Loucy (cell line): ENCODE results near the gene SEC11A.
"Not testable (repeated sequence)": the region's sequence is repeated elsewhere in the genome, so short reads cannot be mapped to it uniquely, and the experiment has no call there.

ENCODE experiments used
- H2AFZ ChIP-seq: fragments of 200-600 bp; sonication (generic); 2 replicates; pipeline ENCODE4 v1.6.0; 2016; ENCODE audit warnings: antibody characterized with exemption, mild to moderate bottlenecking, low read length, moderate library complexity
- H3F3A ChIP-seq: fragments of 200-600 bp; 2 replicates; pipeline ENCODE4 v1.6.0; 2016; ENCODE audit warnings: antibody characterized with exemption, low read depth, mild to moderate bottlenecking
- H3K27me3 ChIP-seq: fragments of 200-600 bp; sonication (generic); 2 replicates; pipeline ENCODE4 v1.6.1; 2014; ENCODE audit warnings: low read length, mild to moderate bottlenecking; ENCODE audit not compliant: insufficient read depth, poor library complexity, severe bottlenecking
- H3K36me3 ChIP-seq: fragments of 200-600 bp; sonication (generic); 2 replicates; pipeline ENCODE4 v1.6.1; 2016; ENCODE audit warnings: low read length; ENCODE audit not compliant: insufficient read depth
- H3K4me1 ChIP-seq: fragments of 200-600 bp; sonication (generic); 2 replicates; pipeline ENCODE4 v1.5.1; 2014; ENCODE audit warnings: low read length, mild to moderate bottlenecking; ENCODE audit not compliant: insufficient read depth, poor library complexity, severe bottlenecking
- H3K4me2 ChIP-seq: fragments of 200-600 bp; sonication (generic); 2 replicates; pipeline ENCODE4 v1.6.0; 2014; ENCODE audit warnings: antibody characterized with exemption, low read length, low read depth, mild to moderate bottlenecking; ENCODE audit not compliant: poor library complexity, severe bottlenecking
- H3K4me3 ChIP-seq: fragments of 200-600 bp; sonication (generic); 2 replicates; pipeline ENCODE4 v1.5.1; 2014; ENCODE audit warnings: low read length, mild to moderate bottlenecking, mixed read lengths; ENCODE audit not compliant: poor library complexity, severe bottlenecking
- H3K79me2 ChIP-seq: fragments of 200-600 bp; sonication (generic); 2 replicates; pipeline ENCODE4 v1.6.1; 2014; ENCODE audit warnings: low read length; ENCODE audit not compliant: insufficient read depth
- H3K9ac ChIP-seq: fragments of 200-600 bp; sonication (generic); 2 replicates; pipeline ENCODE4 v1.6.0; 2014; ENCODE audit warnings: mild to moderate bottlenecking, low read depth, low read length, moderate library complexity; ENCODE audit not compliant: poor library complexity, severe bottlenecking
- H3K9me2 ChIP-seq: fragments of 200-600 bp; sonication (generic); replicated peaks from 2 replicates; pipeline ENCODE4 v1.6.1; 2016; ENCODE audit warnings: low read depth, low read length, mixed read lengths
- H3K9me3 ChIP-seq: fragments of 200-600 bp; sonication (generic); 2 replicates; pipeline ENCODE4 v1.6.1; 2014; ENCODE audit warnings: mild to moderate bottlenecking, antibody characterized with exemption, low read length, low read depth; ENCODE audit not compliant: insufficient read depth
- H4K20me1 ChIP-seq: fragments of 200-600 bp; sonication (generic); 2 replicates; pipeline ENCODE4 v1.6.0; 2014; ENCODE audit warnings: antibody characterized with exemption, low read length, mild to moderate bottlenecking; ENCODE audit not compliant: insufficient read depth, poor library complexity, severe bottlenecking
- EZH2phosphoT487 ChIP-seq: fragments of 200-600 bp; IDR thresholded peaks from 2 replicates; pipeline ENCODE4 v1.6.1; 2018; ENCODE audit warnings: antibody characterized with exemption, mild to moderate bottlenecking, moderate library complexity, borderline replicate concordance
- TF ChIP-seq, protein P1 (sequence below): fragments of 200-600 bp; sonication (generic); conservative IDR thresholded peaks from 2 replicates; pipeline ENCODE4 v1.5.1; 2014; ENCODE audit warnings: mild to moderate bottlenecking, antibody characterized with exemption, low read length

The SEC11A gene

DNA sequence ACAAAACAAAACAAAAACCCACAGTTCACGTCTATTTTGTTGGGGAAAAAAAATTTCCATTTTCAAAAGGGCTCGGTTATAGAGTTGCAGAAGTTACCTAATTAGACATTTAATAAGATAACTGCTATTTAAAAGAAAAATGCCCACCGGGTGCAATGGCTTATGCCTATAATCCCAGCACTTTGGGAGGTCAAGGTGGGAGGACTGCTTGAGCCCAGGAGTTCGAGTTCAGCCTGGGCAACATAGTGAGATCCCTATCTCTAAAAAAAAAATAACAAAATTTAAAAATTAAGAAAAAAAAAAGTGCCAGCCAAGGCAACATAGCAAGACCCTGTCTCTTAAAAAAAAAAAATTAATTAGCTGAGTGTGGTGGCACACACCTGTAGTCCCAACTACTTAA is 19.2 kb downstream of the SEC11A start:
- TF ChIP-seq, protein P1, sequence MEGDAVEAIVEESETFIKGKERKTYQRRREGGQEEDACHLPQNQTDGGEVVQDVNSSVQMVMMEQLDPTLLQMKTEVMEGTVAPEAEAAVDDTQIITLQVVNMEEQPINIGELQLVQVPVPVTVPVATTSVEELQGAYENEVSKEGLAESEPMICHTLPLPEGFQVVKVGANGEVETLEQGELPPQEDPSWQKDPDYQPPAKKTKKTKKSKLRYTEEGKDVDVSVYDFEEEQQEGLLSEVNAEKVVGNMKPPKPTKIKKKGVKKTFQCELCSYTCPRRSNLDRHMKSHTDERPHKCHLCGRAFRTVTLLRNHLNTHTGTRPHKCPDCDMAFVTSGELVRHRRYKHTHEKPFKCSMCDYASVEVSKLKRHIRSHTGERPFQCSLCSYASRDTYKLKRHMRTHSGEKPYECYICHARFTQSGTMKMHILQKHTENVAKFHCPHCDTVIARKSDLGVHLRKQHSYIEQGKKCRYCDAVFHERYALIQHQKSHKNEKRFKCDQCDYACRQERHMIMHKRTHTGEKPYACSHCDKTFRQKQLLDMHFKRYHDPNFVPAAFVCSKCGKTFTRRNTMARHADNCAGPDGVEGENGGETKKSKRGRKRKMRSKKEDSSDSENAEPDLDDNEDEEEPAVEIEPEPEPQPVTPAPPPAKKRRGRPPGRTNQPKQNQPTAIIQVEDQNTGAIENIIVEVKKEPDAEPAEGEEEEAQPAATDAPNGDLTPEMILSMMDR, result no peak
- no peak for TF ChIP-seq EZH2phosphoT487
- no peaks in the 10 kb centered on the region for H3K9me3 ChIP-seq
- H3K4me3 ChIP-seq, result no peak overlapping the region
- no peaks in the 10 kb centered on the region for H3K4me1 ChIP-seq
- H4K20me1 ChIP-seq, result peaks cover 14% of the 10 kb centered on the region
- no peak overlapping the region for H2AFZ ChIP-seq
- no peaks in the 10 kb centered on the region for H3F3A ChIP-seq
- peaks cover under 1% of the 10 kb centered on the region; the same call in 1 of the 2 replicates for H3K36me3 ChIP-seq
- H3K9me2 ChIP-seq, result no peaks in the 10 kb centered on the region
- no peak overlapping the region for H3K4me2 ChIP-seq
- H3K27me3 ChIP-seq, result no peaks in the 10 kb centered on the region
- H3K79me2 ChIP-seq, result peaks cover 98% of the 10 kb centered on the region
- H3K9ac ChIP-seq, result no peak overlapping the region

- H2AFZ ChIP-seq, result no peak overlapping the region
- no peaks in the 10 kb centered on the region for H3K9me3 ChIP-seq
- H3K4me2 ChIP-seq, result no peak overlapping the region
- no peak overlapping the region for H3K4me3 ChIP-seq
- H3F3A ChIP-seq, result no peaks in the 10 kb centered on the region
- no peaks in the 10 kb centered on the region for H3K4me1 ChIP-seq
- H3K9ac ChIP-seq, result no peak overlapping the region
- H3K9me2 ChIP-seq, result no peaks in the 10 kb centered on the region
- peaks cover 50% of the 10 kb centered on the region for H3K79me2 ChIP-seq
- peaks cover 53% of the 10 kb centered on the region for H3K36me3 ChIP-seq
- H4K20me1 ChIP-seq, result no peaks in the 10 kb centered on the region
- H3K27me3 ChIP-seq, result no peaks in the 10 kb centered on the region
- no peak for TF ChIP-seq EZH2phosphoT487
- TF ChIP-seq, protein P1, result no peak
Measured at GRCh38 chr15:84690342-84690741, 25.6 kb downstream of the SEC11A start.

GRCh38 chr15:84689858-84690257 is 26.1 kb downstream of the SEC11A start:
- Histone ChIP-seq H4K20me1 (no peaks in the 10 kb centered on the region), H3K36me3 (peaks cover 57% of the 10 kb centered on the region), H3K9ac (no peak overlapping the region), H3F3A (no peaks in the 10 kb centered on the region), H3K4me1 (no peaks in the 10 kb centered on the region), H3K4me3 (no peak overlapping the region), H2AFZ (no peak overlapping the region), H3K9me3 (no peaks in the 10 kb centered on the region), H3K9me2 (no peaks in the 10 kb centered on the region), H3K4me2 (no peak overlapping the region), H3K27me3 (no peaks in the 10 kb centered on the region), H3K79me2 (peaks cover 45% of the 10 kb centered on the region)
- TF ChIP-seq EZH2phosphoT487, result no peak
- TF ChIP-seq, protein P1, result no peak

DNA sequence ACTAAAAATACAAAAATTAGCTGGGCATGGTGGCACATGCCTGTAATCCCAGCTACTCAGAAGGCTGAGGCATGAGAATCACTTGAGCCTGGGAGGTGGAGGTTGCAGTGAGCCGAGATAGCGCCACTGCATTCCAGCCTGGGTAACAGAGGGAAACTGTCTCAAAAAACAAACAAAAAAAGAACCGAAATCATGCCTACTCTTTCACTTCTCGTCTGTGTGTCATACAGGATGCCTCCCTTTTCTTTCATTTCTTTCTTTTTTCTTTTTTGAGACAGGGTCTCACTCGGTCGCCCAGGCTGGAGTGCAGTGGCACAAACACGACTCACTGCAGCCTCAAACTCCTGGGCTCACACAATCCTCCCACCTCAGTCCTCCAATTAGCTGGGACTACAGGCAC is 29.5 kb downstream of the SEC11A start:
- not testable (repeated sequence) for H3K27me3 ChIP-seq, H3K9me2 ChIP-seq, H3F3A ChIP-seq, H4K20me1 ChIP-seq, H2AFZ ChIP-seq, H3K4me2 ChIP-seq, H3K4me1 ChIP-seq, H3K9me3 ChIP-seq, H3K9ac ChIP-seq, H3K4me3 ChIP-seq
- peaks cover 12% of the 10 kb centered on the region for H3K79me2 ChIP-seq
- H3K36me3 ChIP-seq, result peaks cover 76% of the 10 kb centered on the region
